22Rv1 (cell line): ENCODE results near the gene IQSEC3.

Experiments
- ZFX ChIP-seq: fragments of 450-650 bp; IDR thresholded peaks from 2 replicates; pipeline ENCODE4 v1.6.1; 2017; ENCODE audit warnings: antibody characterized with exemption, borderline replicate concordance
- TF ChIP-seq, protein P1 (sequence below): fragments of 450-650 bp; IDR thresholded peaks from 2 replicates; pipeline ENCODE4 v1.5.1; 2017; ENCODE audit warnings: mild to moderate bottlenecking

DNA sequence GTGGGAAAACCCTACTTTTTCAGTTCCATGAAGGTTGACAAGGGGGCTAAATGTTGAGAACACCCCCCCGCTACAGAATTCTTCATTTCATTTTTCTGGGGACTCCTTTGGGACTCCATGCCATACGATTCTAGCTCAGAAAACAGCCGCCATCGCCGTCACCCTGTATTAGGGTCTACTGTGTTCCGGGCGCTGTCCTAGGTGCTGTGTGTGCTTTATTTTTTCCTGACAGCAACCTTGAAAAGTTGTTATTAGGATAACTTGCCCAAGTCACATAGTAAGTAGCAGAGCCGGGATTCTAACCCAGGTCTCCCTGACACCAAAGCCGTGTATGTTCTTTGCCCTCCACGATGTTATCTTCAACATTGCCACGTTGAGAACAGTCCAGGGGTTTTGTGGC is 55.1 kb downstream of the IQSEC3 start:
- TF ChIP-seq, protein P1, sequence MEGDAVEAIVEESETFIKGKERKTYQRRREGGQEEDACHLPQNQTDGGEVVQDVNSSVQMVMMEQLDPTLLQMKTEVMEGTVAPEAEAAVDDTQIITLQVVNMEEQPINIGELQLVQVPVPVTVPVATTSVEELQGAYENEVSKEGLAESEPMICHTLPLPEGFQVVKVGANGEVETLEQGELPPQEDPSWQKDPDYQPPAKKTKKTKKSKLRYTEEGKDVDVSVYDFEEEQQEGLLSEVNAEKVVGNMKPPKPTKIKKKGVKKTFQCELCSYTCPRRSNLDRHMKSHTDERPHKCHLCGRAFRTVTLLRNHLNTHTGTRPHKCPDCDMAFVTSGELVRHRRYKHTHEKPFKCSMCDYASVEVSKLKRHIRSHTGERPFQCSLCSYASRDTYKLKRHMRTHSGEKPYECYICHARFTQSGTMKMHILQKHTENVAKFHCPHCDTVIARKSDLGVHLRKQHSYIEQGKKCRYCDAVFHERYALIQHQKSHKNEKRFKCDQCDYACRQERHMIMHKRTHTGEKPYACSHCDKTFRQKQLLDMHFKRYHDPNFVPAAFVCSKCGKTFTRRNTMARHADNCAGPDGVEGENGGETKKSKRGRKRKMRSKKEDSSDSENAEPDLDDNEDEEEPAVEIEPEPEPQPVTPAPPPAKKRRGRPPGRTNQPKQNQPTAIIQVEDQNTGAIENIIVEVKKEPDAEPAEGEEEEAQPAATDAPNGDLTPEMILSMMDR: no peak
- no peak for TF ChIP-seq ZFX
